LNCaP clone FGC (cell line): Measurements from ENCODE around the gene IFNA7.
"Not testable (repeated sequence)": the region's sequence is repeated elsewhere in the genome, so short reads cannot be mapped to it uniquely, and the experiment has no call there.

Source experiments
- DNase-seq: peaks from one replicate; pipeline ENCODE4 v3.0.0-alpha.2; 2011; ENCODE audit warnings: low read depth
- H3K4me3 ChIP-seq: 2 replicates; pipeline ENCODE4 v1.5.1; 2011; ENCODE audit warnings: mild to moderate bottlenecking, low read depth, low read length, control low read depth
- TF ChIP-seq, protein P1 (sequence below): IDR thresholded peaks from 2 replicates; pipeline ENCODE4 v1.5.1; 2012; ENCODE audit warnings: mild to moderate bottlenecking; ENCODE audit not compliant: control insufficient read depth, insufficient read depth; ENCODE audit errors: extremely low read depth

The IFNA7 gene

DNA sequence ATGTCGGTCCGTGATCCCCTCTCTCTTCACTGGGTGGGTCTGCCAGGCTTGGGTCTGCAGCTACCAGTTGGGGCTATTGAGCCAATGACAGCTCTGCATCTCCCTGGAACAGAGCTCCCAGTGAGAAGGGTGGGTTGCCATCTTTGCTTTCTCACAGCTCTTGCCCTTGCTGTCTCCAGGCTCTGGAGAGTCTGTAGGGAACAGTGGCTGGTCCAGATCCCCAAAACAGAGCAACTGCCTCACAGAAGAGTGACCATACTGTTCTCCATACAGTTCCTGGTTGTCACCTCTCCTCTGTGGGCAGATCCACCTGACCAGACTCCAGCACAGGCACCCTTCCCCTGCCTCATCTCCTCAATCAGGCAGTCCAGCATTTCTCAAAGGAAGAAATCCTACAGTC is 31.3 kb upstream of the IFNA7 start:
- no peak for DNase-seq
- TF ChIP-seq, protein P1, sequence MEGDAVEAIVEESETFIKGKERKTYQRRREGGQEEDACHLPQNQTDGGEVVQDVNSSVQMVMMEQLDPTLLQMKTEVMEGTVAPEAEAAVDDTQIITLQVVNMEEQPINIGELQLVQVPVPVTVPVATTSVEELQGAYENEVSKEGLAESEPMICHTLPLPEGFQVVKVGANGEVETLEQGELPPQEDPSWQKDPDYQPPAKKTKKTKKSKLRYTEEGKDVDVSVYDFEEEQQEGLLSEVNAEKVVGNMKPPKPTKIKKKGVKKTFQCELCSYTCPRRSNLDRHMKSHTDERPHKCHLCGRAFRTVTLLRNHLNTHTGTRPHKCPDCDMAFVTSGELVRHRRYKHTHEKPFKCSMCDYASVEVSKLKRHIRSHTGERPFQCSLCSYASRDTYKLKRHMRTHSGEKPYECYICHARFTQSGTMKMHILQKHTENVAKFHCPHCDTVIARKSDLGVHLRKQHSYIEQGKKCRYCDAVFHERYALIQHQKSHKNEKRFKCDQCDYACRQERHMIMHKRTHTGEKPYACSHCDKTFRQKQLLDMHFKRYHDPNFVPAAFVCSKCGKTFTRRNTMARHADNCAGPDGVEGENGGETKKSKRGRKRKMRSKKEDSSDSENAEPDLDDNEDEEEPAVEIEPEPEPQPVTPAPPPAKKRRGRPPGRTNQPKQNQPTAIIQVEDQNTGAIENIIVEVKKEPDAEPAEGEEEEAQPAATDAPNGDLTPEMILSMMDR, result no peak
- no peak overlapping the region for H3K4me3 ChIP-seq

DNA sequence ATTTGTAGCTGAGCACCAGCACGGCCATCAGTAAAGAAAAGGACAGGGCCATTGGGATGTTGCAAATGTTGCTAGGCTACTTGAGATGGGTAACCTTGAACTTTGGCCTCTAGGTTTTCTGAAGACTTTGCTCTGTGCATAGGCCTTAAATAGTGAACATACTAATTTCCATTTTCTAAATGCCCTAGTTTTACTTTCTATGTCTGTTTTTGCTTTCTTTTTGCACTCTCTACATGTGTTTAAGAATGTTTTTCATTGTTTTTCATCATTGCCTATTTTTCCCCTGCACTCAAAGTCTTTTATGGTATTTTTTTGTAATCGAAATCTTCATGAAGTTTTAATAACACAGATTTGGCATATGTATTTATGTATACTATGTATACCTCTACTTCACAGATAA is 26.1 kb upstream of the IFNA7 start, which contains the start of gene IFNA17:
Gene IFNA17 (minus strand): TSS at position 101 of the 400 bp plus-strand sequence. CDS start 49 bp downstream, at position 52.
- H3K4me3 ChIP-seq, result no peak within 1 kb of the TSS
- no peak for DNase-seq
- TF ChIP-seq, protein P1, result no peak

DNA sequence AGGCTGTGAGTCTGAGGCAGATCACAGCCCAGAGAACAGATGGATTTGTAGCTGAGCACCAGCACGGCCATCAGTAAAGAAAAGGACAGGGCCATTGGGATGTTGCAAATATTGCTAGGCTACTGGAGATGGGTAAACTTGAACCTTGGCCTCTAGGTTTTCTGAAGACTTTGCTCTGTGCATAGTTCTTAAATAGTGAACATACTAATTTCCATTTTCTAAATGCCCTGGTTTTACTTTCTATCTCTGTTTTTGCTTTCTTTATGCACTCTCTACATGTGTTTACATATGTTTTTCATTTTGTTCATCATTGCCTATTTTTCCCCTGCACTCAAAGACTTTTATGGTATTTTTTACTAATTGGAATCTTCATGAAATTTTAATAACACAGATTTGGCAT is 15.2 kb upstream of the IFNA7 start, which contains the start of gene IFNA16:
Gene IFNA16 (minus strand): TSS at position 101 of the 400 bp plus-strand sequence. CDS start 6 bp downstream, at position 95.
- not testable (repeated sequence) for H3K4me3 ChIP-seq, DNase-seq

DNA sequence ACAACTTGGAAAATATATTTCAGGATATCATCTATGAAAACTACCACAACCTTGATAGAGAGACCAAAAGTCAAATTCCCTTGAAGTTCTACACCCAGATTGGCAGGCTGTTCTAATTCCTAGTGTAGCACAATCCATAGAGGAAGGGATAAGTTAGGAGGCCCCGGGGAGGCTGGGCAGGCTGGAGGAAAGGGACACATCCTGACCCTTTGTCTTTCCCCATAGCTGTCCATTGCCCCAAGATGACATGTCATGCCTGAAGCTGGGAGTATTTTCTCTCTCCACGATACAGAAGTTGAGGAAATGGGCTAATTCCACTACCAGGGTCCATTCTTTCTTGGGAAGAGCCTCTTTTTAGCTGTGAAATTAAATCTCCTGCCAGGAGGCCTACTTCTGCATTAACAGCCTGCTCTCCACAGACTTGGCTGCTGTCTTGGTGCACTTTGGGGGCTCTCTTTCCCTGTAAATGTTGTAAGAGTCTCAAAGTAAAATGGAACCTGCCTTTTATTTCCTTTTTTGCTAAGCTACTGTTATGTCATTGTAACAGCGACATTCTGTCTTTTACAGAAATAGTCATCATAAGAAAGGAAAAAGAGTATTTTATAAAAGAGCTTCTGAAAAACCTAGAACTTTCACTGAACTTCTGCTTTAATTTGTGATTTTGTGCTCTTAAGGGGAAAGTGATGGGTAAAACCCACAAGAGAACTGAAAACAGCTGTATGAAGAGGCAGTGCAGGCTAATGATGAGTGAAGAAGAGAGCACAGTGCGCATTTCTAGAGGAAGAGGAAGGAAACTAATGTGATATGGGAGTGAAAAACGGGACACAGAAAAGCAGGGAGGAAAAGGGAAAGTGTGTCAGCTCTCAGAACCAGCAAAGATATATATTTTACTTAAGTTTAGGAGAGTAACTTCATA is 11.7 kb upstream of the IFNA7 start:
- not testable (repeated sequence) for H3K4me3 ChIP-seq, DNase-seq
- TF ChIP-seq, protein P1, result peak; percentile 50

DNA sequence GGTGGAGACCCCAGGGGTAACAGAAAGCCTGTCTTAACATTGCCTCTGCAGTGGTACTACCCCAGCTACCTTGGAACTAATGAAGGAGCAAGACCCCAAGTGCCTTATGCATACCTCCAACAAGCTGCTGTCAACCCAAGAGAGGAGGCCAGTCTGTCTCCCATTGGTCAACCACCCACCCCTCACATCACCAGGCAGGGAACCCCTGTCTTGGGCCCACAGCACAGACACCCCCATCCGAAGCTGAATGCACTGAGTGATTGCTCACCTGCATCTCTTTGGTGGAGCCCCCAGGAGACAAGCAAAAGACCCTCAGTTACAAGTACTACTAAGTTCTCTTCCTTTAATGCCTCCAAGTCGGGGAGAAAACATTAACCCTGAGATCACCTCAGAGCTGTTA is 10.2 kb upstream of the IFNA7 start:
- H3K4me3 ChIP-seq, DNase-seq: not testable (repeated sequence)

DNA sequence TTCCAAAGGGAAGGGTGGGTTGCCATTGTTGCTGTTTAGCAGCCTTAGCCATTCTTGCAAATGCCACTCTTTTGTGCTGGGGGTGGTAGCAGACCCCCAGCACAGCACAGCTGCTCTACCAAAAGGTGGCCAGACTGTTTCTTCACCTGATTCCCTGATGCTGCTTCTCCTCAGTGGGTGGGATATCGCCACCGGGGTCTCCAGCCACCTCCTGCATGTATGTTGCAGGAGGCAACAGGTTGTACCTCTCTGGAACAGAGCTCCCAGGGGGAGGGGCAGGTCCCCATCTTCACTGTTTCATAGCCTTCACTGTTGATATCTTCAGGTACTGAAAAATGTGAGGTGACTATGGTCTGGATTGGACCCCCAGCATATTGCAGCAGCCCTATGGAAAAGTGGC is 8.8 kb upstream of the IFNA7 start:
- not testable (repeated sequence) for H3K4me3 ChIP-seq, DNase-seq

DNA sequence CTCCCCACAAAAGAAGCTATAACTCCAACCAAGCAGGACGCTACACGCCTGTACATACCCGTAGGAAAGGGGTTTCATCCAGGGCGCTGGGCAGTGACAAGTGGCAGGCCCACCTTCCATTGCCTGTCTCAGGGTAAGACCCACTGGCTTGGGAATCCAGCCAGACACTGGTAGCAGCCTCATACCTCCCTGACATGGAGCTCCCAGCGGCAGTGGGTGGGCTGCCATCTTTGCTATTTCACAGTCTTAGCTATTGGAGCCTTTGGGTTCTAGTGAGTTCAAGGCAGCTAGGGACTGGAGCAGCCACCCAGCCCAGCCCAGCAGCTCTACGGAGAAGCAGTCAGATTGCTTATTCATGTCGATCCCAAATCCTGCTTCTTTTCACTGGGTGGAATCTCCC is 8.3 kb upstream of the IFNA7 start:
- TF ChIP-seq, protein P1, result no peak
- DNase-seq, result no peak
- H3K4me3 ChIP-seq, result no peak overlapping the region

DNA sequence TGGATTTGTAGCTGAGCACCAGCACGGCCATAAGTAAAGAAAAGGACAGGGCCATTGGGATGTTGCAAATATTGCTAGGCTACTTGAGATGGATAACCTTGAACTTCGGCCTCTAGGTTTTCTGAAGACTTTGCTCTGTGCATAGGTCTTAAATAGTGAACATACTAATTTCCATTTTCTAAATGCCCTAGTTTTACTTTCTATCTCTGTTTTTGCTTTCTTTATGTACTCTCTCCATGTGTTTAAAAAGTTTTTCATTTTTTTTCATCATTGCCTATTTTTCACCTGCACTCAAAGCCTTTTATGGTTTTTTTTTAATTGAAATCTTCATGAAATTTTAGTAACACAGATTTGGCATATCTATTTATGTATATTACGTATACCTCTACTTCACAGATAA is 5.0 kb upstream of the IFNA7 start, which contains the start of gene IFNA10:
Gene IFNA10 (minus strand): TSS at position 101 of the 400 bp plus-strand sequence. CDS start 46 bp downstream, at position 55.
- not testable (repeated sequence) for DNase-seq, H3K4me3 ChIP-seq

DNA sequence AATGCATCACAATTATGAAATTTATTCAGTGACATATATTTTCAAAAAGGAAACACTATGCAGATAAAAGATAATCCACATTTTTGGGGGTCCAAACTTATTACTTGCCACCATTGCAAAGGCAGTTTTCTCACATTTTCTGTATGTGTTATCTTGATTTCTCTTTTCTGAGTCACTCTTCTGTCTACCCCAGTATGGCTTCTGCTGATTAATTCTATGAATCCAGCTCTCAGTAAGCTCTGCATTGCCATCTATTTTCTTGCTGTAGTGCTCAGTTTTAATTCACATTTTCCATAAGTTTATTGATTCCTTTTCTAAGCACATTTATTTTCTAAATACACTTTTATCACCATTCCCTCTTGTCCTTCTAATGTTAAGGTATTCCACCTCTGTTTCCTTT is 3.2 kb upstream of the IFNA7 start:
- no peak for DNase-seq
- TF ChIP-seq, protein P1, result no peak
- no peak overlapping the region for H3K4me3 ChIP-seq
